GM23338 (cell line): ENCODE results near the gene QRFP. TPM values are rescaled to one million over a fixed set of nuclear protein-coding genes. Genes with fewer than 3 reads are reported as not detected.

Source experiments
- ATAC-seq: fragments of 200-7000 bp; cut with Tn5 transposase; 3 replicates; pipeline ENCODE4 v1.9.1; 2020
- DNase-seq: peaks from one replicate; pipeline ENCODE4 v3.0.0-alpha.2; 2015; ENCODE audit warnings: low spot score
- H2AFZ ChIP-seq: fragments of 200-600 bp; sonication (generic); 2 replicates; pipeline ENCODE4 v1.8.0; 2016; ENCODE audit warnings: antibody characterized with exemption, mild to moderate bottlenecking, moderate library complexity
- H3F3A ChIP-seq: fragments of 200-600 bp; sonication (generic); replicated peaks from 2 replicates; pipeline ENCODE4 v1.8.0; 2017; ENCODE audit warnings: antibody characterized with exemption, mixed run types, low read depth
- H3K27ac ChIP-seq: fragments of 200-600 bp; sonication (generic); 2 replicates; pipeline ENCODE4 v1.6.1; 2016; ENCODE audit warnings: low read depth
- H3K27me3 ChIP-seq: fragments of 200-600 bp; sonication (generic); 2 replicates; pipeline ENCODE4 v1.8.0; 2016; ENCODE audit warnings: mild to moderate bottlenecking, mixed run types, moderate library complexity; ENCODE audit not compliant: insufficient read depth
- H3K36me3 ChIP-seq: fragments of 200-600 bp; sonication (generic); 2 replicates; pipeline ENCODE4 v1.8.0; 2016; ENCODE audit warnings: mild to moderate bottlenecking; ENCODE audit not compliant: insufficient read depth
- H3K4me1 ChIP-seq: fragments of 200-600 bp; sonication (generic); 2 replicates; pipeline ENCODE4 v1.8.0; 2016; ENCODE audit warnings: mild to moderate bottlenecking, moderate library complexity; ENCODE audit not compliant: insufficient read depth
- H3K4me2 ChIP-seq: fragments of 200-600 bp; sonication (generic); 2 replicates; pipeline ENCODE4 v1.7.1; 2017; ENCODE audit warnings: mixed run types
- H3K4me3 ChIP-seq: fragments of 200-600 bp; sonication (generic); 2 replicates; pipeline ENCODE4 v1.6.1; 2016; ENCODE audit warnings: mixed run types
- H3K79me2 ChIP-seq: fragments of 200-600 bp; sonication (generic); replicated peaks from 2 replicates; pipeline ENCODE4 v1.8.0; 2017; ENCODE audit warnings: mild to moderate bottlenecking; ENCODE audit not compliant: insufficient read depth
- H3K9me2 ChIP-seq: fragments of 200-600 bp; sonication (generic); 2 replicates; pipeline ENCODE4 v1.8.0; 2017; ENCODE audit not compliant: insufficient read depth
- H4K20me1 ChIP-seq: fragments of 200-600 bp; sonication (generic); replicated peaks from 2 replicates; pipeline ENCODE4 v1.8.0; 2017; ENCODE audit warnings: mild to moderate bottlenecking; ENCODE audit not compliant: insufficient read depth
- H3K27ac Mint-ChIP-seq: 2 replicates; pipeline ENCODE4 v1.8.0; 2020; ENCODE audit warnings: inconsistent platforms, mild to moderate bottlenecking, moderate library complexity, mixed read lengths
- H3K27me3 Mint-ChIP-seq: 3 replicates; pipeline ENCODE4 v1.8.0; 2022; ENCODE audit warnings: low read depth, mild to moderate bottlenecking, moderate library complexity, mixed read lengths, inconsistent platforms; ENCODE audit not compliant: insufficient read depth, poor library complexity
- H3K36me3 Mint-ChIP-seq: 3 replicates; pipeline ENCODE4 v1.8.0; 2021; ENCODE audit warnings: low read depth, mild to moderate bottlenecking, inconsistent platforms, moderate library complexity, mixed read lengths
- H3K4me1 Mint-ChIP-seq: 3 replicates; pipeline ENCODE4 v1.8.0; 2020; ENCODE audit warnings: mild to moderate bottlenecking, inconsistent platforms, mixed read lengths
- H3K4me3 Mint-ChIP-seq: 3 replicates; pipeline ENCODE4 v1.8.0; 2021; ENCODE audit warnings: moderate library complexity, mild to moderate bottlenecking, inconsistent platforms, mixed read lengths
- H3K9me3 Mint-ChIP-seq: 3 replicates; pipeline ENCODE4 v1.8.0; 2020; ENCODE audit warnings: moderate library complexity, mild to moderate bottlenecking, inconsistent platforms, mixed read lengths
- CREB1 ChIP-seq: fragments of 250-450 bp; sonication (Bioruptor Pico); IDR thresholded peaks from 2 replicates; pipeline ENCODE4 v1.5.0; 2020; ENCODE audit warnings: low read depth, mild to moderate bottlenecking, moderate library complexity
- EZH2 ChIP-seq: fragments of 200-600 bp; sonication (generic); IDR thresholded peaks from one replicate; pipeline ENCODE4 v1.8.0; 2017; ENCODE audit warnings: antibody characterized with exemption, mild to moderate bottlenecking, low read depth; ENCODE audit not compliant: unreplicated experiment
- EZH2phosphoT487 ChIP-seq: fragments of 200-600 bp; sonication (generic); IDR thresholded peaks from one replicate; pipeline ENCODE4 v1.8.1; 2018; ENCODE audit warnings: antibody characterized with exemption; ENCODE audit not compliant: unreplicated experiment
- JUNB ChIP-seq: IDR thresholded peaks from one replicate; pipeline ENCODE4 v1.6.1; 2016; ENCODE audit warnings: antibody characterized with exemption; ENCODE audit not compliant: unreplicated experiment
- NANOG ChIP-seq: IDR thresholded peaks from 2 replicates; pipeline ENCODE4 v1.6.1; 2016; ENCODE audit warnings: antibody characterized with exemption, borderline replicate concordance
- POLR2AphosphoS5 ChIP-seq: IDR thresholded peaks from 2 replicates; pipeline ENCODE4 v1.6.1; 2016; ENCODE audit warnings: antibody characterized with exemption, low read depth
- STAT1 ChIP-seq: IDR thresholded peaks from one replicate; pipeline ENCODE4 v1.6.1; 2016; ENCODE audit warnings: antibody characterized with exemption; ENCODE audit not compliant: unreplicated experiment
- ZNF114 ChIP-seq: fragments of 250-450 bp; sonication (Bioruptor Pico); IDR thresholded peaks from 2 replicates; pipeline ENCODE4 v1.5.0; 2020; ENCODE audit warnings: mild to moderate bottlenecking, moderate library complexity
- ZNF331 ChIP-seq: fragments of 250-450 bp; sonication (Bioruptor Pico); IDR thresholded peaks from 2 replicates; pipeline ENCODE4 v1.5.0; 2020; ENCODE audit warnings: low read depth, mild to moderate bottlenecking, moderate library complexity
- polyA plus RNA-seq: library from polyadenylated mRNA; unstranded; fragments of >200 nt; fragmentation: Nextera tagmentation; extraction: Ambion mirVana; gene quantifications from 2 replicates; pipeline ENCODE4 v1.2.1, GENCODE V29; 2016
- total RNA-seq: library from RNA; depleted of rRNA; stranded (reverse); fragments of >200 nt; shearing (Covaris generic); gene quantifications from 2 replicates; pipeline ENCODE4 v1.2.3, GENCODE V29; 2014
- TF ChIP-seq, protein P1 (sequence below), 2 experiments: fragments of 200-600 bp in 1 of 2; sonication (generic) in 1 of 2; conservative IDR thresholded peaks; 2 replicates each; pipeline versions ENCODE4 v1.5.1 to v1.6.1; 2016 to 2017; ENCODE audit warnings: antibody characterized with exemption in 2 of 2, low read depth in 2 of 2, mild to moderate bottlenecking in 2 of 2, moderate library complexity in 1 of 2
- TF ChIP-seq, protein P2 (sequence below): IDR thresholded peaks from 2 replicates; pipeline ENCODE4 v1.6.1; 2016; ENCODE audit warnings: antibody characterized with exemption
- TF ChIP-seq, protein P3 (sequence below): IDR thresholded peaks from one replicate; pipeline ENCODE4 v1.6.1; 2018; ENCODE audit warnings: antibody characterized with exemption; ENCODE audit not compliant: unreplicated experiment

Gene QRFP
- total and polyA plus RNA-seq, 2 experiments from 2014 or later: not detected

DNA sequence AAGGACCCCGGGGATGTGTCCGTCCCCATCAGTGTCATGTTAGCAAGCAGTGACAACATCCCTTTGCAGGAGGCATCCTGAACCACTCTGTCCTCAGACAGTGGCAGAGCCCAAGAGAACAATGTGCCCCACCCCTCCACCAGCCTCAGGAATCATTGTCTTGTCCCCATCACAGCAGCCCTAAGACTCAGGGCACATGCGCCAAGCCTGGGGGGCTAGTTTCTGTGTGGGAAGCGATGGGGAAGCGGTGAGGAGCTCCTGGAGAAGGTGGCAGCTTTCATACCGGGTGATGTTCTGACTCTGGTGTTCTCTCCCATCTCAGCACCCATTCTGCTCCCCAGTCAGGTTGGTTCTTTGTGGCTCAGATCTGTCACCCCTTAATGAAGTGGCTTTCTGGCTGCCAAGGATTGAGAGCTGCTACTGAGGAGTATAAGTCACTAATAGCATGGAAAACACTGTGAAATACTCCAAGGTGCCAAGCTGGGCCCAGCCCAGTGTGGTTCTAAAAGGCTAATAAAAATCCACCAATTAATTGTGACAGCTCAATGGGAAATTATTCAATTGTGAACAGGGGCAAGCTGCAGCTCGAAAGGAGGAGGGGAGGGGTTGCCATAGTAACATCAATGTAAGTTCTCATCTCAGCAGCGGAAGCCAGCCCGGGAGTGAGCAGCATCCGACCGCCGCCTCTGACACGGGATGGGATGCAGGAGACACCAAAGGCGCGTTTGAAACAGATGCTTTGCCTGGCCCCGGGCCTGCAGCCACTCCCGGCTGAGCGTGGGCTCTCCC, 4.7 kb downstream of the QRFP start:
- no peak for DNase-seq
- H2AFZ ChIP-seq: no peak overlapping the region

DNA sequence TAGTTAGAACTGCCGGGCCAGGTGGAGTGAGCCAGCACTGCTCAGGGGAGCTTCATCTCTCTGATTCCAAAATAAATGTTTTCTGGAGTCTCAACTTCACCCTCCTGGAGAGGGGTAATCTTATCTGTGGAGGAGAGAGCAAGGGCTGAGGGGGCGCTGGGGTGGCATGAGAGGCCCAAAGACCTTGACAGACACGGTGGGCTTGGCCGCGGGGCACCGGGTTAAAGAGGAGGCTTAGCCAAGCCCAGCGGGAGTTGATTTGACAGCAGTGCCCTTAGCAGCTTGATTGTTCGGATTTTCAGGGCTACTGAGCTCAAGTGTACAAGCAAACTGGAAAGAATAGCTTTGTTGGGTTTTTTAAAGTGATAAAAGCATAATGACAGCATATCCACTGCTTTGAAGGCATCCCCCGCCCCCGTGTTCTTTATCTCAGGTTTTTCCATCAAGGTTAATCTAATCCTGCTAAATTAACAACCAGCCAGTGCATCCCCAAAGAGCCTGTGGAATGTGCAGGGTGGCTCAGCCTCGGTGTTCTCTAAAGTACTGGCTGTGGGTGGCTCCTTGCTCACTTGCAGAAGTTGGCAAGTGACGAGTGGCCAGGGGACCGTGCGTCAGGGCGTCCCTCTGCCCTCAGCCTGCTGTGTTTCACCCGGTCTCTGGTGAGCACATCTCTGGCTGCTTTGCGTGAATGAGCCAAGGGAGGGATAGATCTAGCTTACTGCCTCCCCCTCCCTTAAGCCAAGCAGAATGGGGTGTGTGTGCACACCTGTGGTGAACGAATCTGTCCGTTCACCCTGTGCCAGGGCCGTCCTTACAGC, 5.5 kb downstream of the QRFP start:
- Histone ChIP-seq H3K4me2 (no peak overlapping the region), H2AFZ (no peak overlapping the region), H3K36me3 (peaks cover 4% of the 10 kb centered on the region; the same call in 1 of the 2 replicates), H3F3A (no peaks in the 10 kb centered on the region), H4K20me1 (no peaks in the 10 kb centered on the region; the same call in 1 of the 2 replicates), H3K27me3 (no peaks in the 10 kb centered on the region), H3K27ac (no peak overlapping the region), H3K4me1 (no peaks in the 10 kb centered on the region), H3K4me3 (no peak overlapping the region), H3K79me2 (no peaks in the 10 kb centered on the region), H3K9me2 (no peaks in the 10 kb centered on the region)
- Mint-ChIP-seq H3K4me1 (peaks cover 2% of the 10 kb centered on the region; the same call in 2 of the 3 replicates), H3K4me3 (no peak overlapping the region), H3K27me3 (peaks cover 19% of the 10 kb centered on the region), H3K36me3 (peaks cover 21% of the 10 kb centered on the region), H3K9me3 (no peaks in the 10 kb centered on the region), H3K27ac (no peak overlapping the region)
- no peak for ATAC-seq
- DNase-seq: no peak
- TF ChIP-seq, protein P1, sequence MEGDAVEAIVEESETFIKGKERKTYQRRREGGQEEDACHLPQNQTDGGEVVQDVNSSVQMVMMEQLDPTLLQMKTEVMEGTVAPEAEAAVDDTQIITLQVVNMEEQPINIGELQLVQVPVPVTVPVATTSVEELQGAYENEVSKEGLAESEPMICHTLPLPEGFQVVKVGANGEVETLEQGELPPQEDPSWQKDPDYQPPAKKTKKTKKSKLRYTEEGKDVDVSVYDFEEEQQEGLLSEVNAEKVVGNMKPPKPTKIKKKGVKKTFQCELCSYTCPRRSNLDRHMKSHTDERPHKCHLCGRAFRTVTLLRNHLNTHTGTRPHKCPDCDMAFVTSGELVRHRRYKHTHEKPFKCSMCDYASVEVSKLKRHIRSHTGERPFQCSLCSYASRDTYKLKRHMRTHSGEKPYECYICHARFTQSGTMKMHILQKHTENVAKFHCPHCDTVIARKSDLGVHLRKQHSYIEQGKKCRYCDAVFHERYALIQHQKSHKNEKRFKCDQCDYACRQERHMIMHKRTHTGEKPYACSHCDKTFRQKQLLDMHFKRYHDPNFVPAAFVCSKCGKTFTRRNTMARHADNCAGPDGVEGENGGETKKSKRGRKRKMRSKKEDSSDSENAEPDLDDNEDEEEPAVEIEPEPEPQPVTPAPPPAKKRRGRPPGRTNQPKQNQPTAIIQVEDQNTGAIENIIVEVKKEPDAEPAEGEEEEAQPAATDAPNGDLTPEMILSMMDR (conservative IDR thresholded peaks at IDR 0.05; ENCODE audit: low read depth in 2 of 2): no peak
- TF ChIP-seq, protein P2, sequence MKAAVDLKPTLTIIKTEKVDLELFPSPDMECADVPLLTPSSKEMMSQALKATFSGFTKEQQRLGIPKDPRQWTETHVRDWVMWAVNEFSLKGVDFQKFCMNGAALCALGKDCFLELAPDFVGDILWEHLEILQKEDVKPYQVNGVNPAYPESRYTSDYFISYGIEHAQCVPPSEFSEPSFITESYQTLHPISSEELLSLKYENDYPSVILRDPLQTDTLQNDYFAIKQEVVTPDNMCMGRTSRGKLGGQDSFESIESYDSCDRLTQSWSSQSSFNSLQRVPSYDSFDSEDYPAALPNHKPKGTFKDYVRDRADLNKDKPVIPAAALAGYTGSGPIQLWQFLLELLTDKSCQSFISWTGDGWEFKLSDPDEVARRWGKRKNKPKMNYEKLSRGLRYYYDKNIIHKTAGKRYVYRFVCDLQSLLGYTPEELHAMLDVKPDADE: no peak
- TF ChIP-seq ZNF331 (CRISPR knock-in tag) (no peak), EZH2 (no peak), NANOG (no peak), JUNB (no peak), STAT1 (no peak), EZH2phosphoT487 (no peak), POLR2AphosphoS5 (no peak), ZNF114 (CRISPR knock-in tag) (no peak), CREB1 (CRISPR knock-in tag) (no peak)
- TF ChIP-seq, protein P3, sequence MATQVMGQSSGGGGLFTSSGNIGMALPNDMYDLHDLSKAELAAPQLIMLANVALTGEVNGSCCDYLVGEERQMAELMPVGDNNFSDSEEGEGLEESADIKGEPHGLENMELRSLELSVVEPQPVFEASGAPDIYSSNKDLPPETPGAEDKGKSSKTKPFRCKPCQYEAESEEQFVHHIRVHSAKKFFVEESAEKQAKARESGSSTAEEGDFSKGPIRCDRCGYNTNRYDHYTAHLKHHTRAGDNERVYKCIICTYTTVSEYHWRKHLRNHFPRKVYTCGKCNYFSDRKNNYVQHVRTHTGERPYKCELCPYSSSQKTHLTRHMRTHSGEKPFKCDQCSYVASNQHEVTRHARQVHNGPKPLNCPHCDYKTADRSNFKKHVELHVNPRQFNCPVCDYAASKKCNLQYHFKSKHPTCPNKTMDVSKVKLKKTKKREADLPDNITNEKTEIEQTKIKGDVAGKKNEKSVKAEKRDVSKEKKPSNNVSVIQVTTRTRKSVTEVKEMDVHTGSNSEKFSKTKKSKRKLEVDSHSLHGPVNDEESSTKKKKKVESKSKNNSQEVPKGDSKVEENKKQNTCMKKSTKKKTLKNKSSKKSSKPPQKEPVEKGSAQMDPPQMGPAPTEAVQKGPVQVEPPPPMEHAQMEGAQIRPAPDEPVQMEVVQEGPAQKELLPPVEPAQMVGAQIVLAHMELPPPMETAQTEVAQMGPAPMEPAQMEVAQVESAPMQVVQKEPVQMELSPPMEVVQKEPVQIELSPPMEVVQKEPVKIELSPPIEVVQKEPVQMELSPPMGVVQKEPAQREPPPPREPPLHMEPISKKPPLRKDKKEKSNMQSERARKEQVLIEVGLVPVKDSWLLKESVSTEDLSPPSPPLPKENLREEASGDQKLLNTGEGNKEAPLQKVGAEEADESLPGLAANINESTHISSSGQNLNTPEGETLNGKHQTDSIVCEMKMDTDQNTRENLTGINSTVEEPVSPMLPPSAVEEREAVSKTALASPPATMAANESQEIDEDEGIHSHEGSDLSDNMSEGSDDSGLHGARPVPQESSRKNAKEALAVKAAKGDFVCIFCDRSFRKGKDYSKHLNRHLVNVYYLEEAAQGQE: no peak

More for the DNA sequence above, 4.7 kb downstream of the QRFP start:
- no peak for ATAC-seq
- H3K27ac Mint-ChIP-seq: no peak overlapping the region
- no peak overlapping the region for H3K4me3 Mint-ChIP-seq
- H3F3A ChIP-seq: no peaks in the 10 kb centered on the region
- H3K4me3 ChIP-seq: no peak overlapping the region
- H3K4me2 ChIP-seq: no peak overlapping the region
- H3K27ac ChIP-seq: no peak overlapping the region
- no peak for TF ChIP-seq EZH2phosphoT487
- TF ChIP-seq POLR2AphosphoS5: 0 out of 2 replicates have a peak, but pooled peaks have one; percentile 22
- H3K4me1 Mint-ChIP-seq: no peaks in the 10 kb centered on the region; the same call in 1 of the 3 replicates
- H3K27me3 ChIP-seq: no peaks in the 10 kb centered on the region
- H3K9me3 Mint-ChIP-seq: no peaks in the 10 kb centered on the region
- no peaks in the 10 kb centered on the region; the same call in 1 of the 2 replicates for H4K20me1 ChIP-seq
- peaks cover 4% of the 10 kb centered on the region; the same call in 1 of the 2 replicates for H3K36me3 ChIP-seq
- no peaks in the 10 kb centered on the region for H3K9me2 ChIP-seq
- no peaks in the 10 kb centered on the region for H3K4me1 ChIP-seq
- H3K27me3 Mint-ChIP-seq: peaks cover 19% of the 10 kb centered on the region
- no peaks in the 10 kb centered on the region for H3K79me2 ChIP-seq
- H3K36me3 Mint-ChIP-seq: peaks cover 15% of the 10 kb centered on the region
